HepG2 (cell line): ENCODE measurements around the gene TBC1D16. TPM values are rescaled to one million over a fixed set of nuclear protein-coding genes. Genes with fewer than 3 reads are reported as not detected.

Experiments
- CENPX ChIP-seq: sonication (generic); formaldehyde crosslinking; IDR thresholded peaks from 2 replicates; pipeline ENCODE4 v1.9.0; 2021; ENCODE audit warnings: mild to moderate bottlenecking, missing genetic modification reagents, moderate library complexity
- DR1 ChIP-seq: sonication (generic); formaldehyde crosslinking; IDR thresholded peaks from 2 replicates; pipeline ENCODE4 v1.8.0; 2021; ENCODE audit warnings: mild to moderate bottlenecking, missing genetic modification reagents, inconsistent platforms
- E2F2 ChIP-seq: sonication (generic); formaldehyde crosslinking; IDR thresholded peaks from 2 replicates; pipeline ENCODE4 v1.4.0; 2020; ENCODE audit warnings: missing genetic modification reagents, borderline replicate concordance
- FOSL1 ChIP-seq: sonication (generic); formaldehyde crosslinking; IDR thresholded peaks from 2 replicates; pipeline ENCODE4 v1.9.0; 2021; ENCODE audit warnings: missing genetic modification reagents, borderline replicate concordance
- GRHL1 ChIP-seq: sonication (generic); formaldehyde crosslinking; conservative IDR thresholded peaks from 2 replicates; pipeline ENCODE4 v1.8.0; 2022; ENCODE audit warnings: missing genetic modification reagents
- MEIS1 ChIP-seq: sonication (generic); formaldehyde crosslinking; IDR thresholded peaks from 2 replicates; pipeline ENCODE4 v1.9.0; 2021; ENCODE audit warnings: mild to moderate bottlenecking, missing genetic modification reagents, moderate library complexity, borderline replicate concordance
- SRSF1 ChIP-seq: fragments of 200-400 bp; formaldehyde crosslinking; optimal IDR thresholded peaks from 2 replicates; pipeline ENCODE3; 2017; ENCODE audit warnings: mild to moderate bottlenecking, low read depth, low read length, moderate library complexity
- TGIF2 ChIP-seq: IDR thresholded peaks from 2 replicates; pipeline ENCODE4 v1.6.1; 2016; ENCODE audit warnings: control low read depth, missing compliant biosample characterization
- ZBTB1 ChIP-seq: sonication (generic); formaldehyde crosslinking; IDR thresholded peaks from 2 replicates; pipeline ENCODE4 v1.4.0; 2020; ENCODE audit warnings: missing genetic modification reagents, borderline replicate concordance
- ZBTB34 ChIP-seq: sonication (generic); formaldehyde crosslinking; IDR thresholded peaks from 2 replicates; pipeline ENCODE4 v1.8.0; 2022; ENCODE audit warnings: mild to moderate bottlenecking, missing genetic modification reagents
- ZFAT ChIP-seq: sonication (generic); formaldehyde crosslinking; conservative IDR thresholded peaks from 2 replicates; pipeline ENCODE4 v1.8.1; 2023; ENCODE audit warnings: missing genetic modification reagents, inconsistent platforms
- ZNF281 ChIP-seq: sonication (generic); formaldehyde crosslinking; IDR thresholded peaks from 2 replicates; pipeline ENCODE4 v1.4.0; 2020; ENCODE audit warnings: missing genetic modification reagents, borderline replicate concordance
- ZNF577 ChIP-seq: sonication (generic); formaldehyde crosslinking; IDR thresholded peaks from 2 replicates; pipeline ENCODE4 v1.4.0; 2020; ENCODE audit warnings: mild to moderate bottlenecking, low read depth, missing genetic modification reagents, borderline replicate concordance
- ZNF609 ChIP-seq: sonication (generic); formaldehyde crosslinking; IDR thresholded peaks from 2 replicates; pipeline ENCODE4 v1.4.0; 2020; ENCODE audit warnings: mild to moderate bottlenecking, missing genetic modification reagents, borderline replicate concordance
- ZNF703 ChIP-seq: sonication (generic); formaldehyde crosslinking; IDR thresholded peaks from 2 replicates; pipeline ENCODE4 v1.5.1; 2020; ENCODE audit warnings: missing genetic modification reagents, mild to moderate bottlenecking, moderate library complexity, borderline replicate concordance
- ZNF792 ChIP-seq: IDR thresholded peaks from 2 replicates; pipeline ENCODE4 v1.6.1; 2016
- polyA plus RNA-seq, 8 experiments: library from polyadenylated mRNA; depleted of rRNA in 3 of 8; stranded (reverse) in 7 of 8; unstranded in 1 of 8; fragments of >200 nt; fragmentation: Illumina TruSeq in 4 of 8; extraction: Trizol in 4 of 8; gene quantifications; 2 replicates each; pipeline versions ENCODE4 v1.2.1 to v1.2.3, GENCODE V29; 2011 to 2016; ENCODE audit warnings: low read depth in 4 of 8, missing spikeins in 1 of 8, mixed read lengths in 1 of 8; ENCODE audit not compliant: insufficient read depth in 1 of 8
- total RNA-seq, 5 experiments: library from RNA; depleted of rRNA; stranded (reverse); fragments of >200 nt; fragmentation: Illumina TruSeq; extraction: Trizol; gene quantifications; 2 replicates each; pipeline ENCODE4 v1.2.3, GENCODE V29; 2016; ENCODE audit warnings: low read depth in 1 of 5

TBC1D16 gene
- total and polyA plus RNA-seq, 2 of the 13 experiments (the other 11 are each of a cell fraction or from before 2014, with no cell fraction given): 14.9 to 24.9 TPM

- TF ChIP-seq CENPX (no peak), ZNF792 (CRISPR knock-in tag) (no peak; the same call in 1 of the 2 replicates), ZNF281 (CRISPR knock-in tag) (no peak), TGIF2 (CRISPR knock-in tag) (no peak), GRHL1 (CRISPR knock-in tag) (no peak), ZBTB34 (CRISPR knock-in tag) (peak; percentile 4; the same call in 1 of the 2 replicates), MEIS1 (CRISPR knock-in tag) (no peak), ZNF577 (CRISPR knock-in tag) (no peak), E2F2 (CRISPR knock-in tag) (no peak), ZFAT (no peak), ZBTB1 (CRISPR knock-in tag) (no peak), DR1 (CRISPR knock-in tag) (no peak; the same call in none of the 2 replicates), ZNF609 (CRISPR knock-in tag) (no peak), FOSL1 (CRISPR knock-in tag) (0 out of 2 replicates have a peak, but pooled peaks have one; percentile 13), ZNF703 (peak; percentile 79; the same call in 1 of the 2 replicates), SRSF1 (peak; percentile 29)
These were observed 454 bp upstream of the TBC1D16 start, which contains the start of gene CCDC40 (continued) for GRCh38 chr17:80035937-80036714.
